IPS DF 6.9 (cell line): ENCODE data around the gene CPEB1.

Source experiments
- DNase-seq: peaks from one replicate; pipeline ENCODE4 v3.0.0-alpha.2; 2013; ENCODE audit warnings: low read depth, low spot score
- H3K27ac ChIP-seq: one replicate; pipeline ENCODE4 v1.5.1; 2013; ENCODE audit warnings: low read length, control low read depth
- H3K27me3 ChIP-seq: 2 replicates; pipeline ENCODE4 v1.6.1; 2013; ENCODE audit warnings: mild to moderate bottlenecking, low read length; ENCODE audit not compliant: control insufficient read depth, insufficient read depth
- H3K36me3 ChIP-seq: 2 replicates; pipeline ENCODE4 v1.6.1; 2013; ENCODE audit warnings: low read length; ENCODE audit not compliant: control insufficient read depth, insufficient read depth
- H3K4me1 ChIP-seq: 2 replicates; pipeline ENCODE4 v1.6.1; 2013; ENCODE audit warnings: low read length; ENCODE audit not compliant: control insufficient read depth, insufficient read depth
- H3K4me3 ChIP-seq: 2 replicates; pipeline ENCODE4 v1.5.1; 2013; ENCODE audit warnings: mild to moderate bottlenecking, low read length
- H3K9me3 ChIP-seq: 2 replicates; pipeline ENCODE4 v1.6.1; 2013; ENCODE audit warnings: low read length, inconsistent platforms; ENCODE audit not compliant: control insufficient read depth, insufficient read depth
- WGBS: extraction: QIAGEN DNeasy Blood & Tissue Kit; methylation state at CpG from one replicate; pipeline ENCODE4 v1.1.7; 2013; ENCODE audit warnings: mixed read lengths, missing lambda C conversion rate; ENCODE audit not compliant: insufficient read length, insufficient coverage; 5-methylcytosine and 5-hydroxymethylcytosine counted together

Gene CPEB1

GRCh38 chr15:82635798-82636197 lies 11.4 kb downstream of the CPEB1 start:
- WGBS = no CpG with 5 or more reads among the region's 2 CpGs
- Histone ChIP-seq H3K27me3 (no peaks in the 10 kb centered on the region), H3K4me1 (no peaks in the 10 kb centered on the region), H3K27ac (no peak overlapping the region), H3K9me3 (no peaks in the 10 kb centered on the region), H3K36me3 (no peaks in the 10 kb centered on the region), H3K4me3 (no peak overlapping the region)
- DNase-seq = no peak

- no CpG with 5 or more reads among the region's 4 CpGs for WGBS
- H3K27me3 ChIP-seq = no peaks in the 10 kb centered on the region
- no peak for DNase-seq
Observed at GRCh38 chr15:82630033-82630432, 17.1 kb downstream of the CPEB1 start.

GRCh38 chr15:82625136-82625535 lies 22.0 kb downstream of the CPEB1 start:
- Histone ChIP-seq H3K27me3 (no peaks in the 10 kb centered on the region), H3K27ac (no peak overlapping the region), H3K36me3 (no peaks in the 10 kb centered on the region), H3K4me3 (no peak overlapping the region), H3K9me3 (no peaks in the 10 kb centered on the region), H3K4me1 (no peaks in the 10 kb centered on the region)
- no peak for DNase-seq
- no CpG with 5 or more reads among the region's 4 CpGs for WGBS

More at GRCh38 chr15:82630033-82630432, 17.1 kb downstream of the CPEB1 start:
- no peaks in the 10 kb centered on the region for H3K36me3 ChIP-seq
- H3K9me3 ChIP-seq = no peaks in the 10 kb centered on the region
- H3K4me1 ChIP-seq = no peaks in the 10 kb centered on the region
- no peak overlapping the region for H3K4me3 ChIP-seq
- H3K27ac ChIP-seq = no peak overlapping the region

- Histone ChIP-seq H3K27ac (no peak overlapping the region), H3K4me3 (no peak overlapping the region), H3K9me3 (no peaks in the 10 kb centered on the region), H3K36me3 (no peaks in the 10 kb centered on the region), H3K4me1 (no peaks in the 10 kb centered on the region), H3K27me3 (no peaks in the 10 kb centered on the region)
- no peak for DNase-seq
- WGBS = no CpG with 5 or more reads among the region's 3 CpGs
Observed at GRCh38 chr15:82624438-82624837, 22.7 kb downstream of the CPEB1 start.

GRCh38 chr15:82624008-82624407 lies 23.2 kb downstream of the CPEB1 start:
- H3K36me3 ChIP-seq = no peaks in the 10 kb centered on the region

GRCh38 chr15:82621970-82622369 lies 25.2 kb downstream of the CPEB1 start:
- DNase-seq = no peak
- WGBS = 100% methylated on average over 1 of the region's 1 CpG
- Histone ChIP-seq H3K4me1 (no peaks in the 10 kb centered on the region), H3K4me3 (no peak overlapping the region), H3K9me3 (no peaks in the 10 kb centered on the region), H3K36me3 (no peaks in the 10 kb centered on the region), H3K27ac (no peak overlapping the region), H3K27me3 (no peaks in the 10 kb centered on the region)

More at GRCh38 chr15:82624008-82624407, 23.2 kb downstream of the CPEB1 start:
- Histone ChIP-seq H3K9me3 (no peaks in the 10 kb centered on the region), H3K27ac (no peak overlapping the region), H3K4me1 (no peaks in the 10 kb centered on the region), H3K4me3 (no peak overlapping the region), H3K27me3 (no peaks in the 10 kb centered on the region)
- WGBS = no CpG with 5 or more reads among the region's 2 CpGs
- no peak for DNase-seq

GRCh38 chr15:82613747-82614146 lies 33.4 kb downstream of the CPEB1 start:
- Histone ChIP-seq H3K9me3 (no peaks in the 10 kb centered on the region), H3K4me3 (no peak overlapping the region), H3K27me3 (no peaks in the 10 kb centered on the region), H3K4me1 (no peaks in the 10 kb centered on the region), H3K27ac (no peak overlapping the region), H3K36me3 (no peaks in the 10 kb centered on the region)
- no peak for DNase-seq
- no CpG with 5 or more reads among the region's 12 CpGs for WGBS

- H3K27ac ChIP-seq = no peak overlapping the region
- no peaks in the 10 kb centered on the region for H3K27me3 ChIP-seq
- H3K36me3 ChIP-seq = no peaks in the 10 kb centered on the region
- H3K4me3 ChIP-seq = no peak overlapping the region
- no CpG with 5 or more reads among the region's 4 CpGs for WGBS
- DNase-seq = no peak
- H3K9me3 ChIP-seq = no peaks in the 10 kb centered on the region
- no peaks in the 10 kb centered on the region for H3K4me1 ChIP-seq
Observed at GRCh38 chr15:82611348-82611747, 35.8 kb downstream of the CPEB1 start.

GRCh38 chr15:82602195-82602594 lies 45.0 kb downstream of the CPEB1 start:
- H3K27me3 ChIP-seq = no peaks in the 10 kb centered on the region
- no peaks in the 10 kb centered on the region for H3K36me3 ChIP-seq
- DNase-seq = no peak
- no peaks in the 10 kb centered on the region for H3K9me3 ChIP-seq
- H3K4me1 ChIP-seq = no peaks in the 10 kb centered on the region
- no peak overlapping the region for H3K27ac ChIP-seq
- no peak overlapping the region for H3K4me3 ChIP-seq
- WGBS = no CpG with 5 or more reads among the region's 5 CpGs

- no peaks in the 10 kb centered on the region for H3K36me3 ChIP-seq
- H3K4me3 ChIP-seq = no peak overlapping the region
- no peaks in the 10 kb centered on the region for H3K4me1 ChIP-seq
- no peaks in the 10 kb centered on the region for H3K27me3 ChIP-seq
- H3K27ac ChIP-seq = no peak overlapping the region
- no peaks in the 10 kb centered on the region for H3K9me3 ChIP-seq
- no peak for DNase-seq
- WGBS = no CpG with 5 or more reads among the region's 1 CpG
Observed at GRCh38 chr15:82599862-82600261, 47.3 kb downstream of the CPEB1 start.

GRCh38 chr15:82597815-82598214 lies 49.3 kb downstream of the CPEB1 start:
- no peak for DNase-seq
- Histone ChIP-seq H3K27ac (no peak overlapping the region), H3K36me3 (no peaks in the 10 kb centered on the region), H3K4me3 (no peak overlapping the region), H3K9me3 (no peaks in the 10 kb centered on the region), H3K4me1 (no peaks in the 10 kb centered on the region), H3K27me3 (no peaks in the 10 kb centered on the region)
- no CpG with 5 or more reads among the region's 2 CpGs for WGBS
